HepG2 (cell line): ENCODE data around the gene TSPAN32. TPM values are rescaled to one million over a fixed set of nuclear protein-coding genes. Genes with fewer than 3 reads are reported as not detected.
A peak's percentile ranks its signal among the peaks of the same experiment; 100 is the strongest.

Source experiments
- ARID2 ChIP-seq: sonication (generic); formaldehyde crosslinking; IDR thresholded peaks from 2 replicates; pipeline ENCODE4 v1.8.1; 2022; ENCODE audit warnings: mild to moderate bottlenecking, missing genetic modification reagents, borderline replicate concordance
- CEBPG ChIP-seq: IDR thresholded peaks from 2 replicates; pipeline ENCODE4 v1.6.1; 2016
- CREB3 ChIP-seq: sonication (generic); formaldehyde crosslinking; IDR thresholded peaks from 2 replicates; pipeline ENCODE4 v1.5.0; 2020; ENCODE audit warnings: missing genetic modification reagents
- ELF1 ChIP-seq: sonication (generic); formaldehyde crosslinking; IDR thresholded peaks from 2 replicates; pipeline ENCODE4 v1.4.0; 2020; ENCODE audit warnings: missing genetic modification reagents
- GABPB1 ChIP-seq: IDR thresholded peaks from 2 replicates; pipeline ENCODE4 v1.6.1; 2016; ENCODE audit warnings: mild to moderate bottlenecking, missing genetic modification reagents, moderate library complexity, missing compliant biosample characterization
- HNF4A ChIP-seq: sonication (generic); formaldehyde crosslinking; IDR thresholded peaks from 2 replicates; pipeline ENCODE4 v1.4.0; 2020; ENCODE audit warnings: missing genetic modification reagents
- KMT2A ChIP-seq: sonication (generic); formaldehyde crosslinking; IDR thresholded peaks from 2 replicates; pipeline ENCODE4 v1.4.0; 2020; ENCODE audit warnings: missing genetic modification reagents
- PAXIP1 ChIP-seq: sonication (generic); formaldehyde crosslinking; conservative IDR thresholded peaks from 2 replicates; pipeline ENCODE4 v1.4.0; 2020; ENCODE audit warnings: mild to moderate bottlenecking, missing genetic modification reagents, moderate library complexity
- SP5 ChIP-seq: IDR thresholded peaks from 2 replicates; pipeline ENCODE4 v1.6.1; 2016; ENCODE audit warnings: low read depth, borderline replicate concordance
- TGIF2 ChIP-seq: IDR thresholded peaks from 2 replicates; pipeline ENCODE4 v1.6.1; 2016; ENCODE audit warnings: control low read depth, missing compliant biosample characterization
- ZNF562 ChIP-seq: sonication (generic); formaldehyde crosslinking; IDR thresholded peaks from 2 replicates; pipeline ENCODE4 v1.8.0; 2022; ENCODE audit warnings: missing genetic modification reagents, borderline replicate concordance
- ZNF678 ChIP-seq: sonication (generic); formaldehyde crosslinking; IDR thresholded peaks from 2 replicates; pipeline ENCODE4 v1.4.0; 2020; ENCODE audit warnings: mild to moderate bottlenecking, missing genetic modification reagents
- ZNF777 ChIP-seq: sonication (generic); formaldehyde crosslinking; IDR thresholded peaks from 2 replicates; pipeline ENCODE4 v1.4.0; 2020; ENCODE audit warnings: missing genetic modification reagents
- polyA plus RNA-seq, 8 experiments: library from polyadenylated mRNA; depleted of rRNA in 3 of 8; stranded (reverse) in 7 of 8; unstranded in 1 of 8; fragments of >200 nt; fragmentation: Illumina TruSeq in 4 of 8; extraction: Trizol in 4 of 8; gene quantifications; 2 replicates each; pipeline versions ENCODE4 v1.2.1 to v1.2.3, GENCODE V29; 2011 to 2016; ENCODE audit warnings: low read depth in 4 of 8, missing spikeins in 1 of 8, mixed read lengths in 1 of 8; ENCODE audit not compliant: insufficient read depth in 1 of 8
- total RNA-seq, 5 experiments: library from RNA; depleted of rRNA; stranded (reverse); fragments of >200 nt; fragmentation: Illumina TruSeq; extraction: Trizol; gene quantifications; 2 replicates each; pipeline ENCODE4 v1.2.3, GENCODE V29; 2016; ENCODE audit warnings: low read depth in 1 of 5
- TF ChIP-seq, protein P1 (sequence below): sonication (generic); formaldehyde crosslinking; IDR thresholded peaks from 2 replicates; pipeline ENCODE4 v1.4.0; 2020; ENCODE audit warnings: missing genetic modification reagents

Gene TSPAN32
- total and polyA plus RNA-seq, 2 of the 13 experiments (the other 11 are each of a cell fraction or from before 2014, with no cell fraction given), result 0.09 to 0.70 TPM

- no peak for TF ChIP-seq ZNF777 (CRISPR knock-in tag)
- TF ChIP-seq ARID2 (CRISPR knock-in tag), result no peak
- no peak for TF ChIP-seq KMT2A
- TF ChIP-seq HNF4A (CRISPR knock-in tag), result peak; percentile 64
- TF ChIP-seq, protein P1, sequence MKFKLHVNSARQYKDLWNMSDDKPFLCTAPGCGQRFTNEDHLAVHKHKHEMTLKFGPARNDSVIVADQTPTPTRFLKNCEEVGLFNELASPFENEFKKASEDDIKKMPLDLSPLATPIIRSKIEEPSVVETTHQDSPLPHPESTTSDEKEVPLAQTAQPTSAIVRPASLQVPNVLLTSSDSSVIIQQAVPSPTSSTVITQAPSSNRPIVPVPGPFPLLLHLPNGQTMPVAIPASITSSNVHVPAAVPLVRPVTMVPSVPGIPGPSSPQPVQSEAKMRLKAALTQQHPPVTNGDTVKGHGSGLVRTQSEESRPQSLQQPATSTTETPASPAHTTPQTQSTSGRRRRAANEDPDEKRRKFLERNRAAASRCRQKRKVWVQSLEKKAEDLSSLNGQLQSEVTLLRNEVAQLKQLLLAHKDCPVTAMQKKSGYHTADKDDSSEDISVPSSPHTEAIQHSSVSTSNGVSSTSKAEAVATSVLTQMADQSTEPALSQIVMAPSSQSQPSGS (CRISPR knock-in tag), result no peak
- no peak for TF ChIP-seq SP5 (CRISPR knock-in tag)
- no peak for TF ChIP-seq PAXIP1 (CRISPR knock-in tag)
- peak; percentile 32 for TF ChIP-seq CEBPG (CRISPR knock-in tag)
- no peak for TF ChIP-seq ZNF678 (CRISPR knock-in tag)
- no peak for TF ChIP-seq TGIF2 (CRISPR knock-in tag)
- TF ChIP-seq ZNF562 (CRISPR knock-in tag), result no peak
- no peak for TF ChIP-seq GABPB1 (CRISPR knock-in tag)
- TF ChIP-seq CREB3 (CRISPR knock-in tag), result no peak
- no peak for TF ChIP-seq ELF1 (CRISPR knock-in tag)
Measured at GRCh38 chr11:2347308-2347830, 45.6 kb downstream of the TSPAN32 start (continued).
